ENCODE results near the gene BBS12. TPM values are rescaled to one million over a fixed set of nuclear protein-coding genes. Genes with fewer than 3 reads are reported as not detected.
A peak's percentile ranks its signal among the peaks of the same experiment; 100 is the strongest.

Gene BBS12
- total and polyA plus RNA-seq, 9 of the 15 experiments (the other 6 are each of a cell fraction or from before 2014, with no cell fraction given), result 2.7 to 6.5 (median 3.3) TPM

DNA sequence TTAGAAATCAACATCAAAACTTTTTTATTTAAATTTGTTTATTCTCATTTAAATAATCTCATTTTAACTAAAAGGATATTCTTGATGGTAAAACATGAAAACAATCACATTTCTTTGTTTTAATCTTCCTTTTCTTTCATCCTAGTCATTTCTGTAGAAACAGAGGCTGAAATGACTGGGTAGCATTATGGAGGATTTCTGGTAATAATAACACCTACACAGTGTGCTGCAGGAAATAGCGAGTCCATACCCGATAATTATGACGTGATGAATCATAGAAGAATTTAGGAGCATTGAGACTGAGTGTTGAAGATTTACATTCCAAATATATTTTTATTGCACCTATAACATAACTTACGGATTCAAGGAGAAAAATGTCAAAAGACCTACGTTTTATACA, 31.4 kb upstream of the BBS12 start:
- ATAC-seq (no peak), DNase-seq (ENCODE audit: extremely low read depth in 1 of 4, low spot score in 3 of 4) (no peak), FAIRE-seq (no peak)
- intact Hi-C loops (cut with micrococcal nuclease), result no loop called here
- H3K79me2 ChIP-seq (ENCODE audit: control insufficient read depth, insufficient read depth, low read length), result no peaks in the 10 kb centered on the region
- no TSS peak for BruUV-seq (replicated peaks)
- 0 out of 2 replicates have a peak overlapping the region, but pooled peaks have one; percentile 1 for H3K4me2 ChIP-seq (ENCODE audit: insufficient read depth, low read length)
- H3K36me3 ChIP-seq (ENCODE audit: control insufficient read depth, insufficient read depth, low read length), result peaks cover 3% of the 10 kb centered on the region; the same call in 1 of the 3 replicates
- POLR2A ChIA-PET, result interaction anchor here (1.0 kb wide), 1 partner anchor 11 kb away, joined by 3 read pairs; no protein-coding TSS in a partner anchor
- no peaks in the 10 kb centered on the region for H4K20me1 ChIP-seq (replicated peaks; ENCODE audit: control insufficient read depth, insufficient read depth, low read length)
- WGBS (ENCODE audit: insufficient coverage, low coverage, missing lambda C conversion rate), result 42% methylated on average over 5 of the region's 5 CpGs
- peaks cover 0 to 21% of the 10 kb centered on the region in 2 experiments; a peak in 4 of 5 replicates for H3K4me1 ChIP-seq (replicated peaks in 1 of 2; ENCODE audit: control insufficient read depth in 2 of 2, insufficient read depth in 2 of 2, low read length in 2 of 2)
- CTCF ChIA-PET (ENCODE audit: low intra/inter-chr PET ratio), result no interaction called here
- H3K27ac ChIP-seq (ENCODE audit: extremely low read depth, low read depth, low read length), result no peak overlapping the region
- in situ Hi-C loops (cut with MboI), result no loop called here
- H3K9me1 ChIP-seq (ENCODE audit: control insufficient read depth, insufficient read depth, low read length), result no peaks in the 10 kb centered on the region
- no peaks in the 10 kb centered on the region for H3K27me3 ChIP-seq (ENCODE audit: control insufficient read depth in 2 of 2, insufficient read depth in 2 of 2, low read length in 2 of 2)
- H3K9me3 ChIP-seq (replicated peaks; ENCODE audit: control insufficient read depth, insufficient read depth, low read depth, low read length), result no peaks in the 10 kb centered on the region
- H2AFZ ChIP-seq (ENCODE audit: low read depth, low read length), result no peak overlapping the region
- H3K4me3 ChIP-seq, result no peak overlapping the region
- TF ChIP-seq ZNF785 (CRISPR knock-in tag; IDR thresholded peaks at IDR 0.05) (no peak), YY1 (IDR thresholded peaks at IDR 0.05; ENCODE audit: borderline replicate concordance in 1 of 3, control insufficient read depth in 1 of 3, extremely low read depth in 1 of 3, insufficient read depth in 3 of 3, insufficient read length in 1 of 3, insufficient replicate concordance in 2 of 3, low read depth in 1 of 3, low read length in 2 of 3) (no peak), SPI1 (IDR thresholded peaks at IDR 0.05; ENCODE audit: borderline replicate concordance, low read depth, low read length) (no peak), CXXC5 (CRISPR knock-in tag; IDR thresholded peaks at IDR 0.05) (no peak), MEF2D (tag; conservative IDR thresholded peaks at IDR 0.05; ENCODE audit: low read depth) (no peak), PRPF4 (IDR thresholded peaks at IDR 0.05; ENCODE audit: insufficient read depth, low read depth, low read length, poor library complexity, severe bottlenecking) (no peak), CHD2 (IDR thresholded peaks at IDR 0.05; ENCODE audit: low read depth, low read length) (no peak)
- TF ChIP-seq, protein P1, sequence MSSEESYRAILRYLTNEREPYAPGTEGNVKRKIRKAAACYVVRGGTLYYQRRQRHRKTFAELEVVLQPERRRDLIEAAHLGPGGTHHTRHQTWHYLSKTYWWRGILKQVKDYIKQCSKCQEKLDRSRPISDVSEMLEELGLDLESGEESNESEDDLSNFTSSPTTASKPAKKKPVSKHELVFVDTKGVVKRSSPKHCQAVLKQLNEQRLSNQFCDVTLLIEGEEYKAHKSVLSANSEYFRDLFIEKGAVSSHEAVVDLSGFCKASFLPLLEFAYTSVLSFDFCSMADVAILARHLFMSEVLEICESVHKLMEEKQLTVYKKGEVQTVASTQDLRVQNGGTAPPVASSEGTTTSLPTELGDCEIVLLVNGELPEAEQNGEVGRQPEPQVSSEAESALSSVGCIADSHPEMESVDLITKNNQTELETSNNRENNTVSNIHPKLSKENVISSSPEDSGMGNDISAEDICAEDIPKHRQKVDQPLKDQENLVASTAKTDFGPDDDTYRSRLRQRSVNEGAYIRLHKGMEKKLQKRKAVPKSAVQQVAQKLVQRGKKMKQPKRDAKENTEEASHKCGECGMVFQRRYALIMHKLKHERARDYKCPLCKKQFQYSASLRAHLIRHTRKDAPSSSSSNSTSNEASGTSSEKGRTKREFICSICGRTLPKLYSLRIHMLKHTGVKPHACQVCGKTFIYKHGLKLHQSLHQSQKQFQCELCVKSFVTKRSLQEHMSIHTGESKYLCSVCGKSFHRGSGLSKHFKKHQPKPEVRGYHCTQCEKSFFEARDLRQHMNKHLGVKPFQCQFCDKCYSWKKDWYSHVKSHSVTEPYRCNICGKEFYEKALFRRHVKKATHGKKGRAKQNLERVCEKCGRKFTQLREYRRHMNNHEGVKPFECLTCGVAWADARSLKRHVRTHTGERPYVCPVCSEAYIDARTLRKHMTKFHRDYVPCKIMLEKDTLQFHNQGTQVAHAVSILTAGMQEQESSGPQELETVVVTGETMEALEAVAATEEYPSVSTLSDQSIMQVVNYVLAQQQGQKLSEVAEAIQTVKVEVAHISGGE (CRISPR knock-in tag; IDR thresholded peaks at IDR 0.05), result no peak
- TF ChIP-seq, protein P2, sequence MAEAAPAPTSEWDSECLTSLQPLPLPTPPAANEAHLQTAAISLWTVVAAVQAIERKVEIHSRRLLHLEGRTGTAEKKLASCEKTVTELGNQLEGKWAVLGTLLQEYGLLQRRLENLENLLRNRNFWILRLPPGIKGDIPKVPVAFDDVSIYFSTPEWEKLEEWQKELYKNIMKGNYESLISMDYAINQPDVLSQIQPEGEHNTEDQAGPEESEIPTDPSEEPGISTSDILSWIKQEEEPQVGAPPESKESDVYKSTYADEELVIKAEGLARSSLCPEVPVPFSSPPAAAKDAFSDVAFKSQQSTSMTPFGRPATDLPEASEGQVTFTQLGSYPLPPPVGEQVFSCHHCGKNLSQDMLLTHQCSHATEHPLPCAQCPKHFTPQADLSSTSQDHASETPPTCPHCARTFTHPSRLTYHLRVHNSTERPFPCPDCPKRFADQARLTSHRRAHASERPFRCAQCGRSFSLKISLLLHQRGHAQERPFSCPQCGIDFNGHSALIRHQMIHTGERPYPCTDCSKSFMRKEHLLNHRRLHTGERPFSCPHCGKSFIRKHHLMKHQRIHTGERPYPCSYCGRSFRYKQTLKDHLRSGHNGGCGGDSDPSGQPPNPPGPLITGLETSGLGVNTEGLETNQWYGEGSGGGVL (CRISPR knock-in tag; IDR thresholded peaks at IDR 0.05), result no peak
- no peak overlapping the region for H3K9ac ChIP-seq (ENCODE audit: insufficient read depth in 1 of 2, low read depth in 2 of 2, low read length in 2 of 2)

All from K562 (cell line).